Dedifferentiated amniotic fluid mesenchymal stem cell (primary cell): Measurements from ENCODE around the gene IGF1.
"Not testable (repeated sequence)": the region's sequence is repeated elsewhere in the genome, so short reads cannot be mapped to it uniquely, and the experiment has no call there.

Experiments
- DNase-seq: peaks from one replicate; pipeline ENCODE4 v3.0.0-alpha.2; 2016; ENCODE audit errors: extremely low spot score

The IGF1 gene

DNA sequence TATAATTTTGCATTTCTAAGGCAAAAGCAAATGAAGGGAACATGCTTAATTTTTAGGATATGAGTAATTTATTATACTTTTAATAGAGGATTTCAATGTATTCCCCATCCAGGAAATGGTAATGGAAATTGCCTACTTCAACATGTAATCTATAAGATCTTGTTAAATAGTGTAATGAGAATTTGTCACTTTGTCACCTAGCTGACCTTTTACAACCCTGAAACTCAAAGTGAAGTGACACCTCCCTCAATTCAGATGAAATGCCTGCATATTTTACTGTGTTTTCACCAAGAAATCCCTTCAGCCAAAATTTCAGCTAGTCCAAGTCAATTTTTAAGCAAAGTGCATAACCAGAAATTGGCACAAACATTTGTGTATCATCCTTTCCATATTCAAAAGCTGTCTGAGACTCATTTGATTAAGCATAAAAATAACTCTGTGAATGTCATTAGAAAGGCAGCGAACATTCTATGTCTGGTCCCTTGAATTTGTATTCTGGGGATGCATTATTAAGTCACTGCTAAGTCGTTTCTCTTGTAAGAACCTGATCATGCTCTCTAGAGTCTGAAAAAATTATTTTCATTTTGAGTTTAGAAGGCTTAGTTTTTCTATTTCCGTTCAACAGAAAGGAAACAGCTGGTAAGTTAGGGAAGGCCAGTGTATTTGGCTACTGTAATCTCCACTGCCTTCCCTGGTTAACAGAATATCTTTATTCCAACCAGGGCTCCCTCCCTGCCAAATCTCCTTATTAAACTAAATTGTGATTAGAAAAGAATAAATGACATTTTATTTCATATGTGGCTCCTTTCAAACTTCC is 100.8 kb downstream of the IGF1 start:
- DNase-seq, result no peak

DNA sequence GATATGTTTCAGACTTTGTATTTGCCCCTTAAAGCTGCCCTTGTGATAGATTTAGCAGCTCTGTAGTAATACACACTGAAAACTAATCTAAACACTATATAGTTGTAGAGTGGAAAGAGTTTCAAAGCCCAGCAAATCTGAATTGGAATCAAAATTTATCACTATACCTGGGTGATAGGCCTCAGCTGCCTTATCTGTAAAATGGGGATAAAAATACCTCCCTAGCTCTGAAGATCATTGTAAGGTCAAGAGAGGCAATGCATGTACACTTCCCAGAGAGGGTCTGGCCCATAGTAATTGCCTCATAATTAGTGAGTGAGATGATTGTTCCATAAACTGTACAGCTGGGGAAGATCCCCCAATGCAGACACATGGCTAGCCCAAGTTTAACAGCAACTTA is 103.6 kb downstream of the IGF1 start:
- no peak for DNase-seq

GRCh38 chr12:102376181-102376747 is 104.1 kb downstream of the IGF1 start:
- no peak for DNase-seq

DNA sequence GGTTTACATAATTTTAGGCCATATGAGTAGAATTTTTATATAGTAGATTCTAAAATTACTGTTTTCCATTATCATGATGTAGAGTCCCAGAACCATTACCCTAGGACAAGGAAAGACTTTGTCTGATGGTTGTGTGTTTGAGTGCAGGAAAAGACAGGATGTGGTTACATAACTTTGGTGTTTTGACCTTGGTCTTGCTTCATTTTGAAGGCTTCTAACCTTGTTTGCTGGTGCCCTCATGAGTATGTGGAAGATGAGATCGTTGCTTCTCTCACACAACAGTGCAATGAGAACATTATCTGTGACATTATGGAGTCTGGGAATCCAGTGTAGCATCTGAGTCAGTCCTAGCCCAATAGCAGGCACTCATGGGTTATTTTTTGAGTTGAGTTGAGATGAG is 106.2 kb downstream of the IGF1 start:
- no peak for DNase-seq

DNA sequence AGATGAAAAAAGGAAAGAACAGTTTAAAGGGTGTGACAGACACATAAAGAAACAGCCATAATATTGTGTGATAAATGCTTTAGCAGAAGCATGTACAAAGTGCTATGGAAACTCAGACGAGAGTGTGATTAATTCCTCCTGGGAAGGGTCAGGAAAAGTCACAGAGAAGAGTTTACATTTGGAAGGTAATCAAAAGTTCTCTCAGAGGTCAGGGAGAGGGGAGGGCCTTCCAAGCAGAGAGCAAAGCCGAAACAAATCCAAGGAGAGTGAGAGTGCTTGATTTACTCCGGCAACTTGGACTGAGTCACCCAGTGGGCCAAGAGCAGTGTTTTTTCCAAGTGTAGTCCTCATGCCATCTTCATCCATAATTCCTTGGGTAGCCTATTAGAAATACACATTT is 108.3 kb downstream of the IGF1 start:
- DNase-seq, result no peak

DNA sequence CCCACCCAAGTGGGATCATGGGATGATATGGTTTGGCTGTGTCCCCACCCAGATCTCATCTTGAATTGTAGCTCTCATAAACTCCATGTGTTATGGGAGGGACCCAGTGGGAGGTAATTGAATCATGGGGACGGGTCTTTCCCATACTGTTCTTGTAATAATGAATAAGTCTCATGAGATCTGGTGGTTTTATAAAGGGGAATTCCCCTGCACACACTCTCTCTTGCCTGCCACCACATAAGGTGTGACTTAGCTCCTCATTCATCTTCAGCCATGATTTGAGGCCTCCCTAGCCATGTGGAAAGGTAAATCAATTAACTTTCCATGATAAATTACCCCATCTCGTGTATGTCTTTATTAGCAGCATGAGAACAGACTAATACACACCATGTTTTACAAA is 109.2 kb downstream of the IGF1 start:
- DNase-seq, result no peak

DNA sequence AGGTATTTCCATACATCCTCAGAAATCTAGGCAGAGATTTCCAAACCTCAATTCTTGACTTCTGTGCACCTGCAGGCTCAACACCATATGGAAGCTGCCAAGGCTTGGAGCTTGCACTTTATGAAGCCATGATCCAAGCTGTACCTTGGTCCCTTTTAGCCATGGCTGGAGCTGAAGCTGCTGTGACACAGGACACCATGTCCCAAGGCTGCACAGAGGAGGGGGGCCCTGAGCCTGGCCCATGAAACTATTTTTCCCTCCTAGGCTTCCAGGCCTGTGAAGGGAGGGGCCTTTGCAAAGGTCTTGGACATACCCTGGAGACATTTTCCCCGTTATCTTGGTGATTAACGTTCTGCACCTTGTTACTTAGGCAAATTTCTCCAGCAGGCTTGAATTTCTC is 110.5 kb downstream of the IGF1 start:
- no peak for DNase-seq

GRCh38 chr12:102365365-102365764 is 115.0 kb downstream of the IGF1 start:
- DNase-seq, result no peak

DNA sequence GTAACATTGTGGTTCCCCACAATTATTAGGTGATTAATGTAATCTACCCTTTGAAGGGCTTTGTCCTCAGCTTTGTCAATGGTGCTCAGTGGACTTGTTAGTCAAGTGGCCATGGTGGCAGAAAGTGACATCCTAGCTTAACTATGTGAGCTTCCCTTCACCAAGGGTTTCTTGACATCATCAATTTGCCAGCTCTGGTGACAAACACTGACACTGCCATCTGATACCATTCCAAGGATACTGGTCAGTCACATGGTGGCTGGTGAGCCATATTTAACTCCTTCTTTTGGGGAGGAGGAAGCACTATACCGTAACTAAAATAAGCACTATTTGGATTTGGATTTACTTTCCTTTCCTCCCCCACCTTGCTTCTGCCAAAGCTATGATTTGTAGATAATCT is 115.7 kb downstream of the IGF1 start:
- no peak for DNase-seq

DNA sequence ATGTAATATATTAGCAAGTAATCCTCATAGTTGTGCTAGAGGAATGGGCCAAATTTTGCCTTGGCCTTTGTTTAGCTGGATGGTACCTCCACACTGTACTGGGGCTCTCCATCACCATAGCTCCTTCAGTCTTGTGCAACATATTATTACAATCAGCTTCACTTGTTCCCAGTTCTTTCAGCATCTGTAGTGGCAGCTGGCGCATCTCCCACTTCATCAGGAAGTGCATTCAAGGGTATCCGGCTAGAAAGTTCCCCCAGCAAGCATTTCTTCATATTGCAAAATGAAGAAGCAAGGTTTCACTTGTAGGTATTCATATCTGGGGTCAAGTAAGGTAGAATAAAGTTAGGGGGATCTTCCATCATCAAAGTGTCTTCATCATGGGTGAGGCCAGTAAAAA is 123.7 kb downstream of the IGF1 start:
- no peak for DNase-seq

GRCh38 chr12:102354281-102354680 is 126.1 kb downstream of the IGF1 start:
- not testable (repeated sequence) for DNase-seq

DNA sequence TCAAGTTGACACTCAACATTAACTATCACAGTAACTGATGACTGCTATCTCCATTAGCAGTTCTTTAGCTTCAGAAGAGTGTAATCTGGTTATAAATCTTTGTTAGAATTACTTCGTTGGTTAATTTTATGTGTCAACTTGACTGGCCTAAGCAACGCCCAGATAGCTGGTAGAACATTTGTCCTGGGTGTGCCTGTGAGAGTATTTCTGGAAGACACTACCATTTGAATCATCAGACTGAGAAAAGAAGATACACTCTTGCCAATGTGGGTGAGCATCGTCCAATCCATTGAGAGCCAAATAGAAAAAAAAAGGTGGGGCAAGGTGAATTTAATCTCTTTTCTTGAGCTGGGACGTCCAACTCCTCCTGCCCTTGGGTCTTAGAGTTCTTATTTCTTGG is 129.0 kb downstream of the IGF1 start:
- DNase-seq, result no peak

- DNase-seq, result no peak
These were observed 130.3 kb downstream of the IGF1 start for GRCh38 chr12:102350070-102350469.

DNA sequence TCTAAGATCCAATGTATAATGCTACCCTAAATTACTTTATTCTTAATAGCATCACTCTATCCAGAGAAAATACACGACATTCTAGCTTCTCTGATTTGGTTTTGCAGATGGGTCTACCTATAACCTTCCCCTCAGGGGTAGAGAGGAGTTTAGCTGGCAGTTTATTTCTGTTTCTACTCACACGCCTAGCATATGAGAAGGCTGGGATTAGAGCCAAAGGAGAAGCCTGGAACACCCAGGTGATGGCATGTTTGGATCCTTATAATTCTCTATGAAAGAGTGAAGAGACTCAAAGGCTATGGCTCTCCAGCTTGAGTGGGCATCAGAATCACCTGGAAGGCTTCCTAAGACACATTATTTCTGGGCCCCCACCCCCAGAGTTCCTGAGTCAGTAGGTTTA is 131.3 kb downstream of the IGF1 start:
- no peak for DNase-seq

GRCh38 chr12:102347811-102348210 is 132.6 kb downstream of the IGF1 start:
- DNase-seq, result no peak
